ENCODE measurements around the gene CPA4.

Gene CPA4

GRCh38 chr7:130365511-130366441 lies 72.8 kb downstream of the CPA4 start:
- peak; percentile 68 for DNase-seq (ENCODE audit: low spot score)

DNA sequence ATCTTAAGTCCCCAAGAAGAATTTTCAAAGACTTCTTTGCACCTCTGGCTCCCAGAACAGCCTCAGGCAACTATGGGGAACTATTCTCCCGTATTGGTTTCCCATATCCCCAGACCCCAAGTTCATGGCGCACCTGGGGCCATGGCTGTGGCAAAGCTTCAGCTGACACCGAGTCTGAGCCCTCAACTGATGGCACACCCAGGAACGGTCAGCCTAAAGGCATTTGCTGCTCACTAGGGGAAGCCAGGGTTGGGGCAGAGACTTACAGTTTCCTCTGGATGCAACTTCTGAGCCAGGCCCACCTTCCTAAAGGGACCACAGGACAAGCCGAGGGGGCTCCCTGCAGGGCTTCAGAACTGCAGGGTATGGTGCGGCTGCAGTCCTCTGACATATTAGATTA lies 73.6 kb downstream of the CPA4 start:
- no peak for DNase-seq (ENCODE audit: low spot score)

DNA sequence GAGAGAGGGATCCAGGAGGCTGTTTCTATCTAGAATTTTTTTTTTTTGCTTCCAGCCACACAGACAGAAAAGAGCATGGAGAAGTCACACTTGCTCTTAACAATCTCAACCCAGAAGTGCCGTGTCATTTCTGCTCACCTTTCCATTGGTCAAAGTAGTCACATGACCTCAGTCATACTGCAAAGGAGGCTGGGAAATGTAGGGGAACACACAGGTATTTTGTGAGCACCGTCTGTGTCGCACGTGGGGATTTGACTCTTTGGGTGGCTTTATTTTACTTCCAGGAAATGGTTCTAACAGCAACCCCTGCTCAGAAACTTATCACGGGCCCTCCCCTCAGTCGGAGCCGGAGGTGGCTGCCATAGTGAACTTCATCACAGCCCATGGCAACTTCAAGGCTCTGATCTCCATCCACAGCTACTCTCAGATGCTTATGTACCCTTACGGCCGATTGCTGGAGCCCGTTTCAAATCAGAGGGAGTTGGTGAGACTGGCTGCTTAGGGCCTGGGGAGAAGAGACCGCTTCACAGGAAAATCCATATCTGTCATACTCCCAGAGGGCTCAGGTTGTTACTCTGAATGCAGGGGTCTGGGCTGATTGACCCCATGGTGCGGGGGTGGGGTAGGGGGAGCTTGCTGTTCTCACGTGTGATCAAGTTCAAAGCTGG lies 74.3 kb downstream of the CPA4 start:
- DNase-seq (ENCODE audit: low spot score): no peak

DNA sequence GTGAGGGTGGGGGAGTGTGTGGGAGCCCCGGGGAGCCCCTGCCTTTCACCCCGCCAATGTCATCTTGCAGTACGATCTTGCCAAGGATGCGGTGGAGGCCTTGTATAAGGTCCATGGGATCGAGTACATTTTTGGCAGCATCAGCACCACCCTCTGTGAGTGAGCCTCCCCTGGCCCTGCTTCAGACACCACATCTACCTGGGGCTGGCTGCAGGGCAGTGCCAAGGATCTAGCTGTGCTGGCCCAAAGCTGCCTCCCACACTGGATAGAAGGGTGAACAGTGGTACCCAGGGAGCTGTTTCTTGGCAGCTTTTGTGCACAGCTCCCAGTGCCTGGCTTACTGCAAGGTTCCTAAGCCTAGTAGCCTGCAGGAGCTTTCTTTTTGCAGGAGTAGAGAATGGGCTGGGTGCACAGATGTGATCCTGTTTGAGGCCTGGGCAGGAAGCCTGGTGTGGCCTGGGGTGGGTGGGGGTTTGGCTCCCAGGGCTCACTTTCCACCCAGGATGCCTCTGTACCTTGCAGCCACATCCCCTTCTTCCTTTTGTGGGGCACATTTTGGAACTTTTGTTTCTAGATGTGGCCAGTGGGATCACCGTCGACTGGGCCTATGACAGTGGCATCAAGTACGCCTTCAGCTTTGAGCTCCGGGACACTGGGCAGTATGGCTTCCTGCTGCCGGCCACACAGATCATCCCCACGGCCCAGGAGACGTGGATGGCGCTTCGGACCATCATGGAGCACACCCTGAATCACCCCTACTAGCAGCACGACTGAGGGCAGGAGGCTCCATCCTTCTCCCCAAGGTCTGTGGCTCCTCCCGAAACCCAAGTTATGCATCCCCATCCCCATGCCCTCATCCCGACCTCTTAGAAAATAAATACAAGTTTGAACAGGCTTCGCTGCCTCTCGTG lies 75.1 kb downstream of the CPA4 start:
- DNase-seq (ENCODE audit: low spot score): no peak

DNA sequence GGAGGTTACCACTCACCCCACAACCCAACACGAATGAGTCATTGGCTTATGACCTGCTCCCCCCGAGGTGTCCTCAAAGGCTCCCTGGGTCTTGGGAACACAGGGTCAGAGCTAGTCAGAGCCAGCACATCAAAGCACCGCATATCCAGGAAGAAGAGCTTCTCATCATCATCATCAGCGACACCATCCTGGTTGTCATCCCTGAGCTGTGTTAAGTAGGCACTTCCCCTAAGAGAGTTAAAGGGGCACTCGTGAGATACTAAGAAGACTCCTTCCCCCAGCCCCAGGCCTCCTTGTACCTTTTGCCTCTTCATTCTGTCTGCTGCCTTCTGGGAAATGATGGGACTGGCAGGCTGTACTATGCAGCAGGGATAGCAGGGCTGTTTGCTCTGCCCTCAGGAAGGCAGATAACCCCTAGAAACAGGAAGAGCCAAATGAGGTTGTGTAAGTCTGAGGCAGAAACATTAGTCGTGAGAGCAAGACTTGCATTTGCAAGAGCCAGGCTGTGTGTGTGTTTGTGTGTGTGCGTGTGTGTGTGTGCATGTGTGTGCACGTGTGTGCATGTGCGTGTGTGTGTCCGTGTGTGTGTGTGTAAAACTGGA lies 76.2 kb downstream of the CPA4 start:
- DNase-seq (ENCODE audit: low spot score): no peak

DNA sequence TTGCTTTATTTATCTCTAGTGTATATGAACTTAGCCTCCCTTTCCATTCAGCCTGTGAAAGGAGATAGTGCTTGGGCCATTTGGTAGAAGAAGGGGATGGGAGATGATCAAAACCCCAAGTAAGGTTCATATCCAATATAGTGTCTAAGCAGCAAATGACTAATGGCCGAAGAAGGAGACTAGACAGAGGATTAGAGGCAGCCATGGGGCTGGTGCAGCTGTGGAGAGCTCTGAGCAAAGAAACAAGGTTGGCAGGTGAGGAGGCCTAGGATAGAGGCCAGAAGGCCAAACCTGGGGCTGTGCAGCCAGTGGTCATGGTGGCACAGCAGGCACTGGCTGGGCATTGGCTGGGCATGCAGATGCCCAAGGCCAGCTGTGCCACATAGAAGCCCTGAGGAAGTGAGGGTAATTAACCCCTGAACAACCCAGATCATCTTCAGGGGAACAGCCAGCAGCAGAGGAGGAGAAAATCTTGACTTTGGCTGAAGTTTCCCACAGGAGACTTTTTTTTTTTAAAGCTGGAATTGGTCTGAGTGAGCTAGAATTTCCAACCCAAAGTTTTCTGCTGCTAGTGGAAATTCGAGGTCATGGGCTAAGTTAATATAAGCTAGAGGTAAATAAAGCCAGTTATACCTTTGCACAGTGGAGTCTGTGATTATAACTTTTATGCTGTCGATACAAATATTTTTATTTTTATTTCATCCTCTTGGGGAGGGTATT lies 77.0 kb downstream of the CPA4 start:
- no peak for DNase-seq (ENCODE audit: low spot score)

DNA sequence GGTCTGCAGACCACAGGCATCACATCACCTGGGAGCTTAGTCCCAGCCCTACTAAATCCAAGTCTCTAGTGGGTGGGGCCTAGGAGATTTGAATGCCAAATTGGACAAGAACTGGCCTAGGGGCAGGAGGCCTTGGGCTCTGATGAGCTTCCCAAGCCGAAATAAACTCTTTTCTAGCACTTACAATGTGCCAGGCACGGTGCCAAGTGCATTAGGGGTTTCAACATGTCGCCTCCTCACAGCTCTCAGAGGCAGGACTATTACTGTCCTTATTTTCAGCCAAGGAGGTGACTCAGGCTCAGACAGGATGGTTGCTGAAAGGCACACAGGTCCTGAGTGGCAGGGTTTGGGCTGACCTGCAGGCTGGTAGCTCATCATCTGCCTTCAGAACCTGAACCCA lies 78.1 kb downstream of the CPA4 start:
- DNase-seq (ENCODE audit: low spot score): no peak

DNA sequence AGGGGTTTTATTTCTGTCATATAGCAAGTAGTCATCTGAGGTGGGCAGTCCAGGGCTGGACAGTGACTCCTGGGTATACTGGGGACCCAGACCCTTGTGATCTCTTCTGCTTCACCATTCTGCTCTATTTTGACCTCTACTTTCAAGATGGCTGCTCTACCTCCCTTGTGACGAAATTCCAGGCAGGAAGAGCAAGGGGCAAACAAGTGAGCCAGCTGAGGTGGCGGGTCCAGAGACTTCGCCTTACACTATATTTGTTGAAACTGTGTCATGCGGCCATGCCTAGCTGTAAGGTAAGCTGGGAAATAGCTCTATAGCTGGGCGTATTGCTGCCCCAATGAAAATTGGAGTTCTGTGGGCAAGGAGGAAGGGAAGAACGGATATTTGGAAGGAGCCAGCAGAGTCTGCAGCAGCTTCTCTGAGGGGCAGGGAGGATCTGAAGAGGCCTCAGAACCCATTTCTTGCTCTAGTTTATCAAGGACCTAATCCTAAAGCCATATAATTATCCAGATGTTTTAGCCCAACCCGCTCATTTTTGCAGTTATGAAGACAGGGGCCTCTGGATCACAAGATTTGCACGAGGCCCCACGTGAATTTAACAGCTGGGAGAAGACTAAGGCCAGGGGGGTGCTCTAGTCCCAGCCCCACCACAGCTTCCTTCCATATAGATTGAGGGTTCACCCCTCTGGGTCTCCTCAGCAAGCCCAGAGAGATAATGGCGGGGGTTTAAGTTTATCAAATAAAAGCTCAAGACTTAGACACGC lies 79.6 kb downstream of the CPA4 start:
- no peak for DNase-seq (ENCODE audit: low spot score)

Measured in D341Med (cell line).